ENCODE measurements around the gene ROR2. TPM values are rescaled to one million over a fixed set of nuclear protein-coding genes. Genes with fewer than 3 reads are reported as not detected.
A peak's percentile ranks its signal among the peaks of the same experiment; 100 is the strongest.

ROR2 gene
- total RNA-seq, 3 donors from 2014 or later (not counting 1 experiment from before 2014, with no cell fraction given): 1.7 TPM; not detected in 2

GRCh38 chr9:91580136-91580535, 369.9 kb downstream of the ROR2 start:
- H3K4me3 ChIP-seq (ENCODE audit: low read length): no peak overlapping the region
- intact Hi-C loops (cut with micrococcal nuclease): no loop called here
- H3K36me3 ChIP-seq (ENCODE audit: control insufficient read depth, insufficient read depth, low read length): no peaks in the 10 kb centered on the region
- ATAC-seq (peak; percentile 86 to 100 (median 88)), DNase-seq (peak; percentile 11 to 22)
- H3K27ac ChIP-seq (ENCODE audit: low read length): no peak overlapping the region
- H3K4me1 Mint-ChIP-seq: peaks cover 17 to 18% of the 10 kb centered on the region in 2 donors
- no peak overlapping the region for H3K27ac Mint-ChIP-seq
- peaks cover 6% of the 10 kb centered on the region for H3K4me1 ChIP-seq (ENCODE audit: control insufficient read depth, insufficient read depth, low read length)
- H3K4me3 Mint-ChIP-seq: no peak overlapping the region
- H3K27me3 ChIP-seq (ENCODE audit: control insufficient read depth, insufficient read depth, low read length): no peaks in the 10 kb centered on the region
- H3K27me3 Mint-ChIP-seq (ENCODE audit: low read depth in 2 of 2): peaks cover 0 to 3% of the 10 kb centered on the region in 2 donors
- no peaks in the 10 kb centered on the region for H3K36me3 Mint-ChIP-seq
- WGBS (ENCODE audit: insufficient coverage): 10% methylated on average over 2 of the region's 2 CpGs
- TF ChIP-seq CTCF (IDR thresholded peaks at IDR 0.05): no peak
- H3K9me3 ChIP-seq (ENCODE audit: control insufficient read depth, insufficient read depth, low read length): no peaks in the 10 kb centered on the region
- H3K9me3 Mint-ChIP-seq: peaks cover 0 to 3% of the 10 kb centered on the region in 2 donors

- H3K27ac ChIP-seq (ENCODE audit: low read length): no peak overlapping the region
- no peak overlapping the region for H3K4me3 ChIP-seq (ENCODE audit: low read length)
- Mint-ChIP-seq H3K9me3 (peaks cover 0 to 3% of the 10 kb centered on the region in 2 donors), H3K4me3 (no peak overlapping the region), H3K27me3 (ENCODE audit: low read depth in 2 of 2) (peaks cover 0 to 3% of the 10 kb centered on the region in 2 donors), H3K4me1 (peaks cover 17 to 18% of the 10 kb centered on the region in 2 donors), H3K36me3 (no peaks in the 10 kb centered on the region), H3K27ac (no peak overlapping the region)
- intact Hi-C loops (cut with micrococcal nuclease): no loop called here
- no peaks in the 10 kb centered on the region for H3K36me3 ChIP-seq (ENCODE audit: control insufficient read depth, insufficient read depth, low read length)
- no peaks in the 10 kb centered on the region for H3K9me3 ChIP-seq (ENCODE audit: control insufficient read depth, insufficient read depth, low read length)
- no peak for ATAC-seq
- no peak for TF ChIP-seq CTCF (IDR thresholded peaks at IDR 0.05)
- no peak for DNase-seq
- peaks cover 6% of the 10 kb centered on the region for H3K4me1 ChIP-seq (ENCODE audit: control insufficient read depth, insufficient read depth, low read length)
- WGBS (ENCODE audit: insufficient coverage): 100% methylated on average over 2 of the region's 2 CpGs
- no peaks in the 10 kb centered on the region for H3K27me3 ChIP-seq (ENCODE audit: control insufficient read depth, insufficient read depth, low read length)
Measured at GRCh38 chr9:91578911-91579310, 371.1 kb downstream of the ROR2 start.

- Mint-ChIP-seq H3K4me1 (peaks cover 17 to 18% of the 10 kb centered on the region in 2 donors), H3K9me3 (no peaks in the 10 kb centered on the region), H3K27me3 (ENCODE audit: low read depth in 2 of 2) (peaks cover 2 to 9% of the 10 kb centered on the region in 2 donors), H3K36me3 (no peaks in the 10 kb centered on the region), H3K27ac (no peak overlapping the region), H3K4me3 (no peak overlapping the region)
- ATAC-seq (no peak), DNase-seq (no peak)
- intact Hi-C loops (cut with micrococcal nuclease): no loop called here
- Histone ChIP-seq H3K4me3 (ENCODE audit: low read length) (no peak overlapping the region), H3K27me3 (ENCODE audit: control insufficient read depth, insufficient read depth, low read length) (no peaks in the 10 kb centered on the region), H3K4me1 (ENCODE audit: control insufficient read depth, insufficient read depth, low read length) (peaks cover 6% of the 10 kb centered on the region), H3K27ac (ENCODE audit: low read length) (no peak overlapping the region), H3K9me3 (ENCODE audit: control insufficient read depth, insufficient read depth, low read length) (no peaks in the 10 kb centered on the region), H3K36me3 (ENCODE audit: control insufficient read depth, insufficient read depth, low read length) (no peaks in the 10 kb centered on the region)
- WGBS (ENCODE audit: insufficient coverage): 85% methylated on average over 6 of the region's 6 CpGs
- TF ChIP-seq CTCF (IDR thresholded peaks at IDR 0.05): no peak
Measured at GRCh38 chr9:91577633-91578061, 372.4 kb downstream of the ROR2 start.

GRCh38 chr9:91572811-91573210, 377.2 kb downstream of the ROR2 start:
- Mint-ChIP-seq H3K4me3 (no peak overlapping the region), H3K27ac (no peak overlapping the region), H3K9me3 (no peaks in the 10 kb centered on the region), H3K36me3 (no peaks in the 10 kb centered on the region), H3K27me3 (ENCODE audit: low read depth in 2 of 2) (peaks cover 28 to 32% of the 10 kb centered on the region in 2 donors), H3K4me1 (no peaks in the 10 kb centered on the region)
- H3K4me3 ChIP-seq (ENCODE audit: low read length): no peak overlapping the region
- no peaks in the 10 kb centered on the region for H3K9me3 ChIP-seq (ENCODE audit: control insufficient read depth, insufficient read depth, low read length)
- TF ChIP-seq CTCF (IDR thresholded peaks at IDR 0.05): no peak
- H3K27ac ChIP-seq (ENCODE audit: low read length): no peak overlapping the region
- no peaks in the 10 kb centered on the region for H3K27me3 ChIP-seq (ENCODE audit: control insufficient read depth, insufficient read depth, low read length)
- ATAC-seq (no peak), DNase-seq (no peak)
- intact Hi-C loops (cut with micrococcal nuclease): no loop called here
- H3K4me1 ChIP-seq (ENCODE audit: control insufficient read depth, insufficient read depth, low read length): no peaks in the 10 kb centered on the region
- no peaks in the 10 kb centered on the region for H3K36me3 ChIP-seq (ENCODE audit: control insufficient read depth, insufficient read depth, low read length)
- 88% methylated on average over 5 of the region's 5 CpGs for WGBS (ENCODE audit: insufficient coverage)

Data from natural killer cell (primary cell).